Ovary (tissue), 9 donors: Measurements from ENCODE around the gene ZNF143. TPM values are rescaled to one million over a fixed set of nuclear protein-coding genes. Genes with fewer than 3 reads are reported as not detected.
"Not testable (repeated sequence)": the region's sequence is repeated elsewhere in the genome, so short reads cannot be mapped to it uniquely, and the experiment has no call there.

ENCODE experiments used
- DNase-seq, 5 donors: peaks; one replicate each; pipeline ENCODE4 v3.0.0-alpha.2; 2019 to 2020
- H3K27ac ChIP-seq, 2 donors: fragments of 200-600 bp; one replicate each; pipeline versions ENCODE4 v1.5.1 to v1.8.0; 2019 to 2022
- H3K27me3 ChIP-seq: fragments of 200-600 bp; one replicate; pipeline ENCODE4 v1.8.0; 2022
- H3K36me3 ChIP-seq: fragments of 200-600 bp; sonication (generic); one replicate; pipeline ENCODE4 v1.5.1; 2019
- H3K4me1 ChIP-seq: one replicate; pipeline ENCODE4 v1.8.1; 2013; ENCODE audit warnings: mild to moderate bottlenecking, moderate library complexity; ENCODE audit not compliant: insufficient read depth
- H3K4me3 ChIP-seq: fragments of 200-600 bp; sonication (generic); one replicate; pipeline ENCODE4 v1.5.1; 2017
- H3K9me3 ChIP-seq, 2 donors: fragments of 200-600 bp in 1 of 2; sonication (generic) in 1 of 2; one replicate each; pipeline versions ENCODE4 v1.5.1 to v1.8.1; 2013 to 2019; ENCODE audit warnings: mild to moderate bottlenecking in 1 of 2, moderate library complexity in 1 of 2
- CTCF ChIP-seq, 3 donors: fragments of 450-650 bp in 2 of 3; fragments of 200-600 bp in 1 of 3; IDR thresholded peaks; one replicate each; pipeline versions ENCODE4 v1.5.1 to v1.8.0; 2016 to 2022; ENCODE audit warnings: antibody characterized with exemption in 3 of 3, mild to moderate bottlenecking in 1 of 3
- EP300 ChIP-seq: sonication (generic); formaldehyde crosslinking; IDR thresholded peaks from one replicate; pipeline ENCODE4 v1.6.1; 2017; ENCODE audit warnings: antibody characterized with exemption
- POLR2A ChIP-seq: fragments of 450-650 bp; IDR thresholded peaks from one replicate; pipeline ENCODE4 v1.6.1; 2017; ENCODE audit warnings: antibody characterized with exemption, mild to moderate bottlenecking, moderate library complexity
- WGBS, 3 donors: extraction: QIAGEN DNeasy Blood & Tissue Kit in 1 of 3; methylation state at CpG; one replicate each; pipeline versions ENCODE4 v1.1.5 to v1.1.7; 2013 to 2017; 5-methylcytosine and 5-hydroxymethylcytosine counted together
- intact Hi-C, 4 donors: fragments of 100-400 bp; cut with DNase I; formaldehyde crosslinking; loops; one replicate each; pipeline versions ENCODE4 v1.11.0 to v1.15.1; 2022 to 2023
- polyA plus RNA-seq, 2 donors: library from polyadenylated mRNA; stranded (reverse); fragments of 200-250 nt in 1 of 2; fragments of 350-450 nt in 1 of 2; fragmentation: Illumina TruSeq in 1 of 2; extraction: RNeasy Lipid Tissue Mini Kit (QIAGEN cat#74804) in 1 of 2; gene quantifications; one replicate each; pipeline ENCODE4 v1.2.3, GENCODE V29; 2013 to 2014
- total RNA-seq, 7 donors: library from RNA; depleted of rRNA in 2 of 7; stranded (reverse); fragments of >200 nt in 2 of 7; fragmentation: NEBNext Ultra II Directional in 3 of 7; extraction: Animal tissue kit (Norgen Biotek cat#: 25700) in 3 of 7; gene quantifications; one replicate each; pipeline versions ENCODE4 v1.1.0 to v1.2.4, GENCODE V29; 2016 to 2023
- donor health status: DM: no; HTN: no; CAD: no; lungs with moderate emphysema.
- donor health status: DM: no; HTN: no; CAD: no.
- donor health status: Bipolar disorder and iron deficiency.
- donor health status: DM: yes; HTN: yes; CAD: no.
- donor health status: DM: no; HTN: no; CAD: no.
- donor health status: DM: yes; HTN: yes; CAD: no.

Gene ZNF143
- total and polyA plus RNA-seq, 9 donors = 12.6 to 48.7 (median 23.2) TPM

GRCh38 chr11:9448576-9449352 is 12.0 kb upstream of the ZNF143 start:
- H3K4me3 ChIP-seq = no peak overlapping the region
- intact Hi-C loops = no loop called here
- H3K36me3 ChIP-seq = no peaks in the 10 kb centered on the region
- H3K27me3 ChIP-seq = no peaks in the 10 kb centered on the region
- TF ChIP-seq POLR2A = no peak
- no peak for TF ChIP-seq CTCF (IDR thresholded peaks at IDR 0.05)
- no peak for TF ChIP-seq EP300
- H3K9me3 ChIP-seq = no peaks in the 10 kb centered on the region
- DNase-seq = no peak
- no peak overlapping the region for H3K27ac ChIP-seq
- no peaks in the 10 kb centered on the region for H3K4me1 ChIP-seq
- 94 to 97% (median 96%) methylated on average over 9 of the region's 9 CpGs for WGBS, 3 donors

- H3K27ac ChIP-seq, H3K4me1 ChIP-seq, H3K36me3 ChIP-seq, H3K4me3 ChIP-seq, DNase-seq, H3K9me3 ChIP-seq, intact Hi-C loops, H3K27me3 ChIP-seq: not testable (repeated sequence)
- 69 to 75% (median 70%) methylated on average over 7 of the region's 7 CpGs for WGBS, 3 donors
These were observed 8.8 kb upstream of the ZNF143 start for GRCh38 chr11:9452023-9452422.

GRCh38 chr11:9455722-9456121 is 5.1 kb upstream of the ZNF143 start:
- 89 to 91% (median 89%) methylated on average over 5 of the region's 5 CpGs for WGBS, 3 donors

GRCh38 chr11:9459667-9460321 is 1.0 kb upstream of the ZNF143 start:
- Histone ChIP-seq H3K9me3 (no peaks in the 10 kb centered on the region), H3K36me3 (no peaks in the 10 kb centered on the region), H3K27ac (peak overlapping the region; percentile 97 to 99), H3K27me3 (no peaks in the 10 kb centered on the region), H3K4me1 (peaks cover 7% of the 10 kb centered on the region), H3K4me3 (peak overlapping the region; percentile 98)
- WGBS, 3 donors = 1% methylated on average over 23 of the region's 23 CpGs
- intact Hi-C loops = loop anchor here in 2 of 4 donors (2.0 to 5.0 kb wide), 4 partner anchors 97 to 153 kb away; partner anchors contain the start of gene WEE1 (in 1 of the 2)
- DNase-seq = peak in 3 of 5 donors; percentile 14 to 43 (median 28)
- TF ChIP-seq EP300 = no peak
- no peak for TF ChIP-seq CTCF (IDR thresholded peaks at IDR 0.05)
- no peak for TF ChIP-seq POLR2A

More at GRCh38 chr11:9455722-9456121, 5.1 kb upstream of the ZNF143 start:
- H3K4me3 ChIP-seq = no peak overlapping the region
- no peak for DNase-seq
- no peaks in the 10 kb centered on the region for H3K36me3 ChIP-seq
- TF ChIP-seq EP300 (no peak), CTCF (IDR thresholded peaks at IDR 0.05) (no peak), POLR2A (no peak)
- H3K27ac ChIP-seq = no peak overlapping the region
- no peaks in the 10 kb centered on the region for H3K9me3 ChIP-seq
- no peaks in the 10 kb centered on the region for H3K27me3 ChIP-seq
- intact Hi-C loops = no loop called here
- peaks cover 3% of the 10 kb centered on the region for H3K4me1 ChIP-seq
